GM19351 (cell line): Measurements from ENCODE around the gene SUV39H2.
"Not testable (repeated sequence)": the region's sequence is repeated elsewhere in the genome, so short reads cannot be mapped to it uniquely, and the experiment has no call there.

Experiments used
- ATAC-seq: cut with Tn5 transposase; IDR thresholded peaks from one replicate; pipeline ENCODE4 v1.9.1; 2021; ENCODE audit warnings: mild to moderate bottlenecking, moderate library complexity; ENCODE audit not compliant: unreplicated experiment

SUV39H2 gene

GRCh38 chr10:14873090-14873760 is 5.4 kb upstream of the SUV39H2 start:
- ATAC-seq: peak; percentile 58

- no peak for ATAC-seq
Measured at GRCh38 chr10:14875941-14876340, 2.7 kb upstream of the SUV39H2 start.

- ATAC-seq: no peak
Measured at GRCh38 chr10:14876764-14877163, 1.9 kb upstream of the SUV39H2 start.

GRCh38 chr10:14879124-14879927 is 660 bp downstream of the SUV39H2 start:
- peak; percentile 21 for ATAC-seq

GRCh38 chr10:14879928-14880193 is 1.2 kb downstream of the SUV39H2 start:
- ATAC-seq: no peak

- no peak for ATAC-seq
Measured at GRCh38 chr10:14880229-14880628, 1.6 kb downstream of the SUV39H2 start.

GRCh38 chr10:14884082-14884481 is 5.4 kb downstream of the SUV39H2 start:
- ATAC-seq: no peak

- no peak for ATAC-seq
Measured at GRCh38 chr10:14889318-14889717, 10.7 kb downstream of the SUV39H2 start.

- ATAC-seq: no peak
Measured at GRCh38 chr10:14891151-14891550, 12.5 kb downstream of the SUV39H2 start.

GRCh38 chr10:14904316-14904732 is 25.7 kb downstream of the SUV39H2 start:
- peak; percentile 66 for ATAC-seq

- ATAC-seq: no peak
Measured at GRCh38 chr10:14904864-14905263, 26.2 kb downstream of the SUV39H2 start.

- ATAC-seq: no peak
Measured at GRCh38 chr10:14905890-14906289, 27.2 kb downstream of the SUV39H2 start.

- no peak for ATAC-seq
Measured at GRCh38 chr10:14906765-14907164, 28.1 kb downstream of the SUV39H2 start.

- not testable (repeated sequence) for ATAC-seq
Measured at GRCh38 chr10:14907591-14907990, 28.9 kb downstream of the SUV39H2 start.

GRCh38 chr10:14909101-14909500 is 30.4 kb downstream of the SUV39H2 start:
- ATAC-seq: no peak

GRCh38 chr10:14910953-14911352 is 32.3 kb downstream of the SUV39H2 start:
- no peak for ATAC-seq

GRCh38 chr10:14911801-14912200 is 33.1 kb downstream of the SUV39H2 start:
- no peak for ATAC-seq

- no peak for ATAC-seq
Measured at GRCh38 chr10:14916600-14916999, 37.9 kb downstream of the SUV39H2 start.

- ATAC-seq: no peak
Measured at GRCh38 chr10:14917827-14918226, 39.2 kb downstream of the SUV39H2 start.

- ATAC-seq: no peak
Measured at GRCh38 chr10:14918964-14919363, 40.3 kb downstream of the SUV39H2 start.

- ATAC-seq: no peak
Measured at GRCh38 chr10:14924013-14924412, 45.3 kb downstream of the SUV39H2 start.

- ATAC-seq: no peak
Measured at GRCh38 chr10:14925268-14925667, 46.6 kb downstream of the SUV39H2 start.

GRCh38 chr10:14926061-14926470 is 47.4 kb downstream of the SUV39H2 start:
- ATAC-seq: peak; percentile 8
